Kidney (tissue), 22 donors: ENCODE measurements around the gene COL11A1. TPM values are rescaled to one million over a fixed set of nuclear protein-coding genes. Genes with fewer than 3 reads are reported as not detected.
A peak's percentile ranks its signal among the peaks of the same experiment; 100 is the strongest.

ENCODE experiments used
- DNase-seq, 5 donors: peaks; one replicate each; pipeline ENCODE4 v3.0.0-alpha.2; 2013 to 2020
- FAIRE-seq: peaks from 2 replicates; lab custom pipeline; 2012; peaks lifted over from hg19 to GRCh38; lab: Jason Lieb, UNC
- H3K27ac ChIP-seq, 2 donors: one replicate each; pipeline ENCODE4 v1.7.0; 2013; ENCODE audit warnings: low read depth in 2 of 2, low read length in 2 of 2, inconsistent platforms in 1 of 2
- H3K27me3 ChIP-seq: one replicate; pipeline ENCODE4 v1.7.1; 2013; ENCODE audit warnings: low read length, inconsistent platforms; ENCODE audit not compliant: control insufficient read depth, insufficient read depth
- H3K36me3 ChIP-seq, 3 donors: one replicate each; pipeline versions ENCODE4 v1.7.0 to v1.7.1; 2013; ENCODE audit warnings: low read length in 3 of 3, control low read depth in 1 of 3, inconsistent platforms in 1 of 3; ENCODE audit not compliant: insufficient read depth in 3 of 3, control insufficient read depth in 2 of 3
- H3K4me1 ChIP-seq, 3 donors: one replicate each; pipeline versions ENCODE4 v1.7.0 to v1.7.1; 2013; ENCODE audit warnings: low read length in 3 of 3, inconsistent platforms in 1 of 3, low read depth in 1 of 3; ENCODE audit not compliant: control insufficient read depth in 2 of 3, insufficient read depth in 2 of 3
- H3K4me3 ChIP-seq, 3 donors: one replicate each; pipeline versions ENCODE4 v1.7.0 to v1.8.1; 2013; ENCODE audit warnings: low read length in 3 of 3, control low read depth in 1 of 3, inconsistent platforms in 1 of 3
- H3K9ac ChIP-seq, 3 donors: one replicate each; pipeline versions ENCODE4 v1.7.0 to v1.7.1; 2013; ENCODE audit warnings: low read length in 3 of 3, control low read depth in 1 of 3, inconsistent platforms in 1 of 3
- H3K9me3 ChIP-seq, 3 donors: one replicate each; pipeline versions ENCODE4 v1.7.0 to v1.7.1; 2013; ENCODE audit warnings: low read length in 3 of 3, control low read depth in 1 of 3, inconsistent platforms in 1 of 3; ENCODE audit not compliant: control insufficient read depth in 2 of 3, insufficient read depth in 1 of 3
- CTCF ChIP-seq: IDR thresholded peaks from 3 replicates; pipeline ENCODE4 v1.5.1; 2012; ENCODE audit warnings: mild to moderate bottlenecking, moderate library complexity, borderline replicate concordance; ENCODE audit not compliant: insufficient read depth; ENCODE audit errors: extremely low read depth
- intact Hi-C: fragments of 100-400 bp; cut with DNase I; formaldehyde crosslinking; loops from one replicate; pipeline ENCODE4 v1.11.1; 2022
- long read RNA-seq, 10 donors: library from polyadenylated mRNA in 1 of 10; unstranded in 1 of 10; transcript quantifications; one replicate each; pipeline ENCODE4 v2.0.0 and lab custom pipeline, GENCODE V29; 2021 to 2026
- polyA plus RNA-seq: library from polyadenylated mRNA; stranded (reverse); fragments of 350-450 nt; fragmentation: Illumina TruSeq; extraction: RNeasy Lipid Tissue Mini Kit (QIAGEN cat#74804); gene quantifications from one replicate; pipeline ENCODE4 v1.2.3, GENCODE V29; 2014; ENCODE audit warnings: low read depth, low replicate concordance; ENCODE audit not compliant: insufficient read depth
- total RNA-seq: library from RNA; stranded (reverse); fragmentation: NEBNext Ultra II Directional; extraction: Animal tissue kit (Norgen Biotek cat#: 25700); gene quantifications from one replicate; pipeline ENCODE4 v1.2.1, GENCODE V29; 2021
- donor health status: control.
- donor health status: control.
- donor health status: control.
- donor health status: control.
- donor health status: control.
- donor health status: DM: yes; HTN: yes; CAD: no.
- donor health status: Normal renal cell carcinoma (clear cell type).

COL11A1 gene
- total RNA-seq (0.35 TPM), polyA plus RNA-seq (not detected)
- long read RNA-seq, donor 1: 0 reads
- long read RNA-seq, donor 2: 0 reads
- long read RNA-seq, donor 3: 0 reads
- long read RNA-seq, donor 4: 0 reads
- long read RNA-seq, donor 5: 0 reads
- long read RNA-seq, donor 6: 0 reads
- long read RNA-seq, donor 7: 0 reads
- long read RNA-seq, donor 8: 0 reads
- long read RNA-seq, donor 9: 0 reads
- long read RNA-seq, donor 10: 0 reads

- peak within 1 kb of the TSS in 1 of 3 donors; percentile 15 for H3K9ac ChIP-seq
- intact Hi-C loops: no loop called here
- FAIRE-seq: no peak
- H3K27me3 ChIP-seq: no peaks in the 10 kb centered on the region
- no peaks in the 10 kb centered on the region for H3K9me3 ChIP-seq
- no peaks in the 10 kb centered on the region for H3K36me3 ChIP-seq
- peak; percentile 65 to 87 (median 79) for DNase-seq
- H3K4me1 ChIP-seq: peaks cover 0 to 5% (median 0%) of the 10 kb centered on the region in 3 donors
- H3K27ac ChIP-seq: no peak within 1 kb of the TSS
- TF ChIP-seq CTCF: no peak
- H3K4me3 ChIP-seq: peak within 1 kb of the TSS; percentile 30 to 60 (median 46)
Observed at GRCh38 chr1:103108376-103109150, at the start of gene COL11A1. COL11A1 (minus strand) TSS chr1:103108522; CDS start chr1:103108178, 344 bp downstream.

- no peak overlapping the region for H3K4me3 ChIP-seq
- intact Hi-C loops: no loop called here
- FAIRE-seq: no peak
- H3K27ac ChIP-seq: no peak overlapping the region
- no peaks in the 10 kb centered on the region for H3K27me3 ChIP-seq
- no peak for TF ChIP-seq CTCF
- no peaks in the 10 kb centered on the region for H3K4me1 ChIP-seq
- no peaks in the 10 kb centered on the region for H3K36me3 ChIP-seq
- no peaks in the 10 kb centered on the region for H3K9me3 ChIP-seq
- no peak for DNase-seq
- H3K9ac ChIP-seq: no peak overlapping the region
Observed at GRCh38 chr1:103156966-103157365, 48.6 kb upstream of the COL11A1 start.

GRCh38 chr1:103146166-103146565, 37.8 kb upstream of the COL11A1 start:
- Histone ChIP-seq H3K9me3 (no peaks in the 10 kb centered on the region), H3K27ac (no peak overlapping the region), H3K4me3 (no peak overlapping the region), H3K4me1 (no peaks in the 10 kb centered on the region), H3K27me3 (no peaks in the 10 kb centered on the region), H3K36me3 (no peaks in the 10 kb centered on the region), H3K9ac (no peak overlapping the region)
- no peak for TF ChIP-seq CTCF
- intact Hi-C loops: no loop called here
- FAIRE-seq (no peak), DNase-seq (no peak)
